ENCODE measurements around the gene INSC.

Gene INSC

DNA sequence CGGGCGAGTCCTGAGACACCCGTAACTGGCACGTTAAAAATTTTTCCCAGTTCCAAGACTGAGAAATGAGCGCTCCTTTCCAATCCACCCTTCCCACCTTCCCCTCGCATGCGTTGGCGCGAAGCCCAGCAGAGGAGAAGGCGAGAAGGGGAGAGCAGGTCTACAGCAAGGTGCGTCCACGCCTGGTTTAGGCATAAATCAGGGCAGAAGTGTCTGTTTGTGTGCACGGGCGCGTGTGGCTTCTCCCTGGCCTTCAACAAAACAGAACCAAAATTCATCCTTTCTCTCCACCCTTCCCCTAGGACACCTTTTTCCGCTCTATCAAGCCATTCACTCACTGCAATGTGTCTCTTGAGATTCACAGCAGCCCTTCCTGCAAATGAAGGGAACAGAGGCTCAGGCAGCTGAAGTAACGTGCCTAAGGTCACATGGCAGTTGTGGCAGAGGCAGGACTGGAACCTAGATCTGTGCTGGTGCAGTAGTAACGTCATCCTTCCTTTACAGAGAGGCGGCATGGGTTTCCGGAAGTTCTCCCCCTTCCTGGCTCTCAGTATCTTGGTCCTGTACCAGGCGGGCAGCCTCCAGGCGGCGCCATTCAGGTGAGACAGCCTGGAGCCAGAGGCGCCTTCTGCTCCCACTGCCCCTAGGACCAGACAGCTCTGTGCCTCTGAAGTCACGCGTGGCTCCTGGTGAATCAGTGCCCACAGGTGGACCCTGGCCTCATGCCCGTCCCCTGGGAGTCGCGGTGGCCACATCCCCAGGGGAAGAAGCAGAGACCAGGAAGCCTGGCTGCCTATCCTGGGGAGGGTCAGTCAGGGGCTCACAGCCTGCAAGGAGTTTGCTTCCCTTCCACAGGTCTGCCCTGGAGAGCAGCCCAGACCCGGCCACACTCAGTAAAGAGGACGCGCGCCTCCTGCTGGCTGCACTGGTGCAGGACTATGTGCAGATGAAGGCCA is 40.2 kb upstream of the INSC start:
- CTCF ChIA-PET = interaction anchor here (0.6 to 2.3 kb wide), 11 partner anchors 16 to 559 kb away, joined by 3 to 9 read pairs (median 3); no protein-coding TSS in a partner anchor
- TF ChIP-seq, protein P1, sequence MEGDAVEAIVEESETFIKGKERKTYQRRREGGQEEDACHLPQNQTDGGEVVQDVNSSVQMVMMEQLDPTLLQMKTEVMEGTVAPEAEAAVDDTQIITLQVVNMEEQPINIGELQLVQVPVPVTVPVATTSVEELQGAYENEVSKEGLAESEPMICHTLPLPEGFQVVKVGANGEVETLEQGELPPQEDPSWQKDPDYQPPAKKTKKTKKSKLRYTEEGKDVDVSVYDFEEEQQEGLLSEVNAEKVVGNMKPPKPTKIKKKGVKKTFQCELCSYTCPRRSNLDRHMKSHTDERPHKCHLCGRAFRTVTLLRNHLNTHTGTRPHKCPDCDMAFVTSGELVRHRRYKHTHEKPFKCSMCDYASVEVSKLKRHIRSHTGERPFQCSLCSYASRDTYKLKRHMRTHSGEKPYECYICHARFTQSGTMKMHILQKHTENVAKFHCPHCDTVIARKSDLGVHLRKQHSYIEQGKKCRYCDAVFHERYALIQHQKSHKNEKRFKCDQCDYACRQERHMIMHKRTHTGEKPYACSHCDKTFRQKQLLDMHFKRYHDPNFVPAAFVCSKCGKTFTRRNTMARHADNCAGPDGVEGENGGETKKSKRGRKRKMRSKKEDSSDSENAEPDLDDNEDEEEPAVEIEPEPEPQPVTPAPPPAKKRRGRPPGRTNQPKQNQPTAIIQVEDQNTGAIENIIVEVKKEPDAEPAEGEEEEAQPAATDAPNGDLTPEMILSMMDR (conservative IDR thresholded peaks at IDR 0.05; ENCODE audit: low read depth) = peak; percentile 28; the same call in 1 of the 2 replicates
- H3K27ac ChIP-seq = no peak overlapping the region
- peak; percentile 20 for DNase-seq (ENCODE audit: low spot score)
- POLR2A ChIA-PET (ENCODE audit: low non-redundant PET) = no interaction called here

DNA sequence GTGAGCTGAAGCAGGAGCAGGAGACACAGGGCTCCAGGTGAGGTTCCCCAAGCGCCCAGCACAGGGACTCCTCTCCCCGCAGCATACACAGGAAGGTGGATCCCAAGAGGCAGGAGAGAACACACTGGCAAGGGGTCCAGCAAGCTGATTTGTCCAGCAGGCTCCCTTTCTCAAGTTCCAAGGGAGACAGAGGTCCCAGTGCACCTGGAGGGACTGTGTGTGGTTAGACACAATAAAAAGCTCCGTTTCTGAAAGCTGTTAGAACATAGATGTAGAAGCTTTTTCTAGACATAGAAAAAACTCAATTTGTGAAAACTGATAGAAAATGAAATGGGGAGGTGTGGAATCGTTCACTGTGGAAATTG is 39.6 kb upstream of the INSC start:
- no peak overlapping the region for H3K27ac ChIP-seq
- CTCF ChIA-PET = interaction anchor here (0.5 to 2.3 kb wide), 7 partner anchors 15 to 1130 kb away, joined by 3 to 9 read pairs (median 5); no protein-coding TSS in a partner anchor
- no peak for DNase-seq (ENCODE audit: low spot score)
- TF ChIP-seq, protein P1 (conservative IDR thresholded peaks at IDR 0.05; ENCODE audit: low read depth) = no peak
- POLR2A ChIA-PET (ENCODE audit: low non-redundant PET) = no interaction called here

DNA sequence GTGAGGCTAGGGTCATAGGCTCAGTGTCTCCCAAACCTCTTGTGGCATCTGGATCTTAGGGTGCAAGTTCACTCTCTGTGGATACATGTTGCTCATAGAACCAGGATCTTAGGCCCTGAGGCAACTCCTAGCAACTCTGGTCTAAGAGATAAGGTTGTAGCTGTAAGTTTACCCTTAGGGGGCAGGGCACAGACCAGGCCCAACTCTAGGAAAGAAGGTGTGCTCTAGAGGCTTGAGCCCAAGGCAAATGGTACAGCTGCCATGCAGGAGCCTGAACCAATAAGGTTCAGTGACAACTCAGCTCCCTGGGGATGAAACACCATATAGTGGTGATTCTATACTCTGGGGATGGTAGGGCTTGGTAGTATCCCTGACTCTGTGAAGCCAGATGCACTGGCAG is 23.5 kb upstream of the INSC start:
- H3K27ac ChIP-seq = no peak overlapping the region
- DNase-seq (ENCODE audit: low spot score) = no peak
- ChIA-PET CTCF (interaction anchor here (0.7 to 0.9 kb wide), 2 partner anchors 10 to 476 kb away, joined by 3 read pairs; no protein-coding TSS in a partner anchor), POLR2A (ENCODE audit: low non-redundant PET) (no interaction called here)
- TF ChIP-seq, protein P1 (conservative IDR thresholded peaks at IDR 0.05; ENCODE audit: low read depth) = no peak

DNA sequence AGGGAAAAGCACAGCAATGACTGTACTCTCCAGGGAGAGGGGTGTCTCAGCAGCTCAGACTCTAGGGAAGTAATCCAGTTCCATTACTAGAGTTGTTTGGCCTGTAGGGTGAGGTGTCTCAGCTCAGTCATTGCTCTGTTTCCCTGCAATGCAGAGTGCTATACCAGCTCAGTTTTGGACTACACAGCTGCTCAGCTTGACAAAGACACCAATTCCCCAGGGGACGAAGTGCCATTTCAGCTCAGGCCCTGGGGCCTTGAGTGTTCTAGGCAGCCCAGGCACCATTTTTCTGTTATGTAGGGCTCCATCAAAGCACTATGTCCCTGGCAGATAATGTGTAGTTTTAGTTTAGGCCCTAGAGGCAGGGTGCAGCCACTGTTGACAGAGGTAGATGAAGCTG is 23.1 kb upstream of the INSC start:
- ChIA-PET POLR2A (ENCODE audit: low non-redundant PET) (no interaction called here), CTCF (interaction anchor here (0.6 to 0.9 kb wide), 3 partner anchors 9 to 475 kb away, joined by 3 to 4 read pairs (median 3); no protein-coding TSS in a partner anchor)
- TF ChIP-seq, protein P1 (conservative IDR thresholded peaks at IDR 0.05; ENCODE audit: low read depth) = no peak
- DNase-seq (ENCODE audit: low spot score) = no peak
- no peak overlapping the region for H3K27ac ChIP-seq

DNA sequence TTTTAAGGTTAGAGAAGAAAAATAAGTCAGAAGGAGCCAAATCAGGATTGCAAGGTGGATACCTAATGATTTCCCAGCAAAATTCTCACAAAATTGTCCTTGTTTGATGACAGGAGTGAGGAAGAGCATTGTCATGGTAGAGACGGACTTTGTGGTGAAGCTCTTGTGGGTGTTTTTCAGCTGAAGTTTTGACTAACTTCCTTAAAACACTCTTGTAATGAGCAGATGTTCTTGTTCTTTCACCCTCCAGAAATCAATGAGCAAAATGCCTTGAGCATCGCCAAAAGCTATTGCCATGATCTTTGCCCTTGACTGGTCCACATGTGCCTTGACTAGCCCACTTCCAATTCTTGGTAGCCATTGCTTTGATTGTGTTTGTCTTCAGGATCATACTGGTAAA is 21.3 kb upstream of the INSC start:
- H3K27ac ChIP-seq = no peak overlapping the region
- ChIA-PET POLR2A (ENCODE audit: low non-redundant PET) (no interaction called here), CTCF (no interaction called here)
- TF ChIP-seq, protein P1 (conservative IDR thresholded peaks at IDR 0.05; ENCODE audit: low read depth) = no peak
- no peak for DNase-seq (ENCODE audit: low spot score)

DNA sequence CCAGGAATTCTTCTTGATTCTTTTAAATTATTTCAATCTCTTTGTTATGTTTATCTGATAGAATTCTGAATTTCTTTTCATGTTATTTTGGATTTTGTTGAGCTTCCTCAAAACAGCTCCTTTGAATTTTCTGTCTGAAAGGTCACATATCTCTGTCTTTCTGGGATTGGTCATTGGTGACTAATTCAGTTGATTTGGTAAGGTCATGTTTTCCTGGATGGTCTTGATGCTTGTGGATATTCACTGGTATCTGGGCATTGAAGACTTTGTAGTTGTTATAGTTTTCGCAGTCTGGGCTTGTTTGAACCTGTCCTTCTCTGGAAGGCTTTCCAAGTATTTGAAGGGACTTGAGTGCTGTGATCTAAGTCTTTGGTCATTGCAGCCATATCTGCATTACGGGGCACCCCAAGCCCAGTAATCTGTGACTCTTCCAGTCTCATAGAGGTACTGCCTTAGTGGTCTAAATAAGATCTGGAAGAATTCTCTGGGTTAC is 18.9 kb upstream of the INSC start:
- peak; percentile 26 for DNase-seq (ENCODE audit: low spot score)
- TF ChIP-seq, protein P1 (conservative IDR thresholded peaks at IDR 0.05; ENCODE audit: low read depth) = no peak
- CTCF ChIA-PET = interaction anchor here (0.6 kb wide), 3 partner anchors 20 to 112 kb away, joined by 3 read pairs; no protein-coding TSS in a partner anchor
- no peak overlapping the region for H3K27ac ChIP-seq
- POLR2A ChIA-PET (ENCODE audit: low non-redundant PET) = no interaction called here

All from RWPE1 (cell line).